CD14-positive monocyte (primary cell): ENCODE data around the gene LBHD2. TPM values are rescaled to one million over a fixed set of nuclear protein-coding genes. Genes with fewer than 3 reads are reported as not detected.

Experiments used
- DNase-seq, 3 donors: peaks; one replicate each; pipeline ENCODE4 v3.0.0-alpha.2; 2011 to 2022
- H2AFZ ChIP-seq: 2 replicates; pipeline ENCODE4 v1.6.0; 2012; ENCODE audit warnings: mild to moderate bottlenecking, low read depth, low read length, inconsistent platforms; ENCODE audit not compliant: insufficient read depth, poor library complexity, severe bottlenecking
- H3K27ac ChIP-seq, 2 donors: 1 replicate in 1 of 2; 2 replicates in 1 of 2; pipeline ENCODE4 v1.5.1; 2012 to 2013; ENCODE audit warnings: low read length in 2 of 2, control low read depth in 1 of 2, inconsistent platforms in 1 of 2, low read depth in 1 of 2, mild to moderate bottlenecking in 1 of 2
- H3K27me3 ChIP-seq, 2 donors: one replicate each; pipeline versions ENCODE4 v1.6.0 to v1.6.1; 2011 to 2013; ENCODE audit warnings: low read length in 2 of 2; ENCODE audit not compliant: control insufficient read depth in 2 of 2, insufficient read depth in 2 of 2
- H3K36me3 ChIP-seq, 2 donors: replicated peaks in 1 of 2; 1 replicate in 1 of 2; 2 replicates in 1 of 2; pipeline versions ENCODE4 v1.5.1 to v1.6.1; 2012 to 2013; ENCODE audit warnings: low read length in 2 of 2, control low read depth in 1 of 2, inconsistent platforms in 1 of 2, mild to moderate bottlenecking in 1 of 2; ENCODE audit not compliant: insufficient read depth in 2 of 2, control insufficient read depth in 1 of 2
- H3K4me1 ChIP-seq, 2 donors: 1 replicate in 1 of 2; 2 replicates in 1 of 2; pipeline versions ENCODE4 v1.5.1 to v1.6.1; 2012 to 2013; ENCODE audit warnings: low read length in 2 of 2, control low read depth in 1 of 2, inconsistent platforms in 1 of 2, mild to moderate bottlenecking in 1 of 2, moderate library complexity in 1 of 2; ENCODE audit not compliant: insufficient read depth in 2 of 2, control insufficient read depth in 1 of 2
- H3K4me2 ChIP-seq: replicated peaks from 2 replicates; pipeline ENCODE3; 2012; ENCODE audit warnings: low read length, moderate library complexity, mild to moderate bottlenecking; ENCODE audit not compliant: poor library complexity, severe bottlenecking; ENCODE audit errors: extremely low read depth
- H3K4me3 ChIP-seq, 3 experiments: fragments of 200-600 bp in 1 of 3; sonication (generic) in 1 of 3; replicated peaks in 1 of 3; 1 replicate in 2 of 3; 2 replicates in 1 of 3; pipeline ENCODE4 v1.5.1; 2011 to 2013; ENCODE audit warnings: low read length in 3 of 3, mild to moderate bottlenecking in 3 of 3, control low read depth in 2 of 3, low read depth in 2 of 3, inconsistent platforms in 1 of 3, moderate library complexity in 1 of 3
- H3K79me2 ChIP-seq: 2 replicates; pipeline ENCODE4 v1.6.0; 2012; ENCODE audit warnings: mild to moderate bottlenecking, control low read depth, inconsistent platforms, low read length, moderate library complexity; ENCODE audit not compliant: insufficient read depth
- H3K9ac ChIP-seq: 2 replicates; pipeline ENCODE4 v1.6.0; 2017; ENCODE audit warnings: low read length, mild to moderate bottlenecking; ENCODE audit not compliant: insufficient read depth, poor library complexity, severe bottlenecking
- H3K9me3 ChIP-seq, 2 donors: replicated peaks in 1 of 2; 1 replicate in 1 of 2; 2 replicates in 1 of 2; pipeline versions ENCODE4 v1.5.1 to v1.6.1; 2012 to 2013; ENCODE audit warnings: low read length in 2 of 2, control low read depth in 1 of 2; ENCODE audit not compliant: control insufficient read depth in 1 of 2, insufficient read depth in 1 of 2
- H4K20me1 ChIP-seq: 2 replicates; pipeline ENCODE4 v1.6.0; 2012; ENCODE audit warnings: mild to moderate bottlenecking, low read length, control low read depth, moderate library complexity; ENCODE audit not compliant: insufficient read depth
- H3K27ac Mint-ChIP-seq, 7 donors: one replicate each; pipeline ENCODE4 v1.8.0; 2020; ENCODE audit warnings: mild to moderate bottlenecking in 7 of 7, mixed read lengths in 7 of 7, moderate library complexity in 6 of 7, inconsistent platforms in 2 of 7
- H3K27me3 Mint-ChIP-seq, 3 donors: one replicate each; pipeline ENCODE4 v1.8.0; 2021 to 2022; ENCODE audit warnings: low read depth in 3 of 3, mild to moderate bottlenecking in 3 of 3, mixed read lengths in 3 of 3, moderate library complexity in 3 of 3, inconsistent platforms in 1 of 3
- H3K36me3 Mint-ChIP-seq, 2 donors: one replicate each; pipeline ENCODE4 v1.8.0; 2020; ENCODE audit warnings: mixed read lengths in 2 of 2, inconsistent platforms in 1 of 2, mild to moderate bottlenecking in 1 of 2
- H3K4me1 Mint-ChIP-seq: one replicate; pipeline ENCODE4 v1.8.0; 2020; ENCODE audit warnings: mild to moderate bottlenecking, mixed read lengths
- H3K4me3 Mint-ChIP-seq, 2 donors: one replicate each; pipeline ENCODE4 v1.8.0; 2020; ENCODE audit warnings: mild to moderate bottlenecking in 2 of 2, mixed read lengths in 2 of 2, moderate library complexity in 1 of 2
- H3K9me3 Mint-ChIP-seq, 7 donors: one replicate each; pipeline ENCODE4 v1.8.0; 2020 to 2022; ENCODE audit warnings: mixed read lengths in 7 of 7, mild to moderate bottlenecking in 6 of 7, moderate library complexity in 6 of 7, inconsistent platforms in 2 of 7
- CTCF ChIP-seq: fragments of 200-600 bp; IDR thresholded peaks from one replicate; pipeline ENCODE4 v1.8.0; 2022; ENCODE audit warnings: antibody characterized with exemption, mild to moderate bottlenecking
- WGBS: methylation state at CpG from one replicate; pipeline ENCODE4 v1.1.5; 2013; ENCODE audit warnings: missing lambda C conversion rate; ENCODE audit not compliant: insufficient coverage; 5-methylcytosine and 5-hydroxymethylcytosine counted together
- intact Hi-C, 2 donors: fragments of 100-400 bp; cut with micrococcal nuclease; formaldehyde crosslinking; loops; one replicate each; pipeline versions ENCODE4 v1.15.0 to v1.15.1; 2023
- polyA plus RNA-seq, 3 donors: library from polyadenylated mRNA; depleted of rRNA in 1 of 3; unstranded in 2 of 3; stranded (reverse) in 1 of 3; fragments of 300-500 nt in 2 of 3; fragments of >200 nt in 1 of 3; fragmentation: Illumina TruSeq in 2 of 3; gene quantifications; 1 replicate in 2 of 3; 2 replicates in 1 of 3; pipeline ENCODE4 v1.2.3, GENCODE V29; 2012 to 2021

Gene LBHD2
- polyA plus RNA-seq, 3 donors = not detected

- peak overlapping the region; percentile 68 to 76 for H3K4me3 Mint-ChIP-seq
- no peaks in the 10 kb centered on the region for H3K36me3 ChIP-seq
- peak overlapping the region; percentile 84 for H2AFZ ChIP-seq
- H3K27me3 Mint-ChIP-seq = peaks cover 8 to 27% (median 8%) of the 10 kb centered on the region in 3 donors
- H3K27ac ChIP-seq = no peak overlapping the region
- intact Hi-C loops = no loop called here
- H4K20me1 ChIP-seq = no peaks in the 10 kb centered on the region
- no peaks in the 10 kb centered on the region for H3K9me3 ChIP-seq
- peaks cover 20% of the 10 kb centered on the region for H3K4me1 Mint-ChIP-seq
- H3K27ac Mint-ChIP-seq = peak overlapping the region in 1 of 7 donors; percentile 35
- no peaks in the 10 kb centered on the region for H3K36me3 Mint-ChIP-seq
- H3K4me3 ChIP-seq = peak overlapping the region; percentile 9 to 74 (median 56)
- peak overlapping the region; percentile 78 for H3K4me2 ChIP-seq
- peak; percentile 43 for TF ChIP-seq CTCF
- peaks cover 0 to 2% (median 0%) of the 10 kb centered on the region in 7 donors for H3K9me3 Mint-ChIP-seq
- H3K9ac ChIP-seq = peak overlapping the region; percentile 51
- DNase-seq = no peak
- H3K79me2 ChIP-seq = no peaks in the 10 kb centered on the region
- peaks cover 0 to 10% of the 10 kb centered on the region in 2 donors for H3K27me3 ChIP-seq
- H3K4me1 ChIP-seq = peaks cover 19 to 25% of the 10 kb centered on the region in 2 donors
- WGBS = 30% methylated on average over 5 of the region's 9 CpGs
Observed at GRCh38 chr14:103091883-103092222, 7.8 kb downstream of the LBHD2 start.

DNA sequence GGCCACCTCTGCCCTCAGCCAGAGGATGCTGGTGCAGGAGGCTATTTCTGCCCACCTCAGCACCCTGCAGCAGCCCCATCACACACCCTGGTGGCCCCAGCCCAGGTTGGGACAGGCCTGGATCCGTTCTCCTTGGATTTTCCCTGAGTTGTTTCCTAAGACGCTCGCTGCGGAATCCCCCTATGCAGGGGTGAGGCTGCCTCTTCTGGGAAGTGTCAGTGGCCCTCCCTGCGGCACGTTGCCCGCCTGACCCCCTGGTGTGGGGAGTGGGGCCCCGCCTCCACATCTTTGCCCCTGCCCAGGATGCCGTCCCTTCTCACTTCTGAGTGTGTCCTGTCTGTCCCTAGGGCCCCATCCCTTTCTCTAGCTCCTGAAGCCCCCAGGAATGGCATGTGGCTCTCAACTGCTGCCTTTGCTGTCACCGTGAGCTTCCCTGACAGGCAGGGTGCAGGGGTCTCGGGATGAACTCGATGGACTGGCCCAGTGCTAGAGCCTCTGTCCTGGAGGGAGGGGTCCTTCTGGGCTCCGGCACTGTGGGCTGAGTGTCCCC is 9.9 kb downstream of the LBHD2 start:
- no peak overlapping the region for H3K27ac Mint-ChIP-seq
- H4K20me1 ChIP-seq = no peaks in the 10 kb centered on the region
- H3K9me3 Mint-ChIP-seq = peaks cover 0 to 2% (median 0%) of the 10 kb centered on the region in 7 donors
- peaks cover 6 to 18% (median 13%) of the 10 kb centered on the region in 3 donors for H3K27me3 Mint-ChIP-seq
- intact Hi-C loops = no loop called here
- no peak for DNase-seq
- peaks cover 19% of the 10 kb centered on the region for H3K4me1 Mint-ChIP-seq
- H3K9ac ChIP-seq = no peak overlapping the region
- no peak overlapping the region for H2AFZ ChIP-seq
- H3K4me2 ChIP-seq = no peak overlapping the region
- no peak overlapping the region for H3K4me3 Mint-ChIP-seq
- peaks cover 0 to 10% of the 10 kb centered on the region in 2 donors for H3K27me3 ChIP-seq
- H3K36me3 ChIP-seq = no peaks in the 10 kb centered on the region
- no peaks in the 10 kb centered on the region for H3K36me3 Mint-ChIP-seq
- WGBS = 95% methylated on average over 8 of the region's 13 CpGs
- H3K9me3 ChIP-seq = no peaks in the 10 kb centered on the region
- H3K4me3 ChIP-seq = no peak overlapping the region
- no peaks in the 10 kb centered on the region for H3K79me2 ChIP-seq
- TF ChIP-seq CTCF = no peak
- no peak overlapping the region for H3K27ac ChIP-seq
- peaks cover 19 to 25% of the 10 kb centered on the region in 2 donors for H3K4me1 ChIP-seq
